GM12875 (cell line): ENCODE results near the gene GRIK4.

ENCODE experiments used
- H3K4me3 ChIP-seq: one replicate; pipeline ENCODE4 v1.5.1; 2011; ENCODE audit warnings: low read depth, low read length, control low read depth
- CTCF ChIP-seq: IDR thresholded peaks from 2 replicates; pipeline ENCODE4 v1.5.1; 2011; ENCODE audit warnings: low read depth, mild to moderate bottlenecking, control low read depth, inconsistent platforms, low read length, moderate library complexity, borderline replicate concordance; ENCODE audit not compliant: insufficient read depth

The GRIK4 gene

GRCh38 chr11:120573756-120574354, 62.3 kb downstream of the GRIK4 start:
- no peak for TF ChIP-seq CTCF
- H3K4me3 ChIP-seq, result no peak overlapping the region

- no peak overlapping the region for H3K4me3 ChIP-seq
- no peak for TF ChIP-seq CTCF
Observed at GRCh38 chr11:120574876-120575275, 63.3 kb downstream of the GRIK4 start.

- no peak for TF ChIP-seq CTCF
- no peak overlapping the region for H3K4me3 ChIP-seq
Observed at GRCh38 chr11:120575461-120575860, 63.9 kb downstream of the GRIK4 start.

GRCh38 chr11:120576606-120577005, 65.1 kb downstream of the GRIK4 start:
- no peak overlapping the region for H3K4me3 ChIP-seq
- no peak for TF ChIP-seq CTCF

GRCh38 chr11:120577041-120577440, 65.5 kb downstream of the GRIK4 start:
- TF ChIP-seq CTCF, result no peak
- H3K4me3 ChIP-seq, result no peak overlapping the region

GRCh38 chr11:120577624-120578363, 66.2 kb downstream of the GRIK4 start:
- no peak for TF ChIP-seq CTCF
- no peak overlapping the region for H3K4me3 ChIP-seq

GRCh38 chr11:120578596-120579154, 67.1 kb downstream of the GRIK4 start:
- TF ChIP-seq CTCF, result no peak
- H3K4me3 ChIP-seq, result no peak overlapping the region
